ENCODE results near the gene ACKR2.

DNA sequence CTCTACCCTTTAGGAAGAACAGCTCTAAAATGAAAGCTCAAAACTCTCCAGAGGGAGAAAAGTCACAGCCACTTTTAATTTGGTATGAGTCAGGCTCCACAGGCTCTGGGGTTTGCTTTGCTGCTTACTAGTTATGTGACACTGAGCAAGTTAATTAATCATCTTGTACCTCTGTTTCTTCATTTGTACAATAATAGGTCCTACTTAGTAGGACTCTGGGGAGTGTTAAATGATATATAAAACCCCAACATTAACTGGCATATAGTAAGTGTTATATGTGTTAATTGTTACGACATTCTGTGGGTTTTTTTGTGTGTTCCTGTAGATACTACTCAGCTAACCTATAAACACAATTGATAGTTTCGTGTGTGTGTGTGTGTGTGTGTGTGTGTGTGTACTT, 6.6 kb downstream of the ACKR2 start:
- no peak for TF ChIP-seq POLR2A (IDR thresholded peaks at IDR 0.05)
- no peak for TF ChIP-seq CTCF (IDR thresholded peaks at IDR 0.05)

Data from testis (tissue), 2 donors.